Stimulated activated CD4-positive, alpha-beta T cell treated with anti-CD3 and anti-CD28 coated beads, TNF-alpha, amount 100 ng/mL, for 48 hours (primary cell): ENCODE results near the gene CACNA2D3.

Source experiments
- DNase-seq, 3 donors: peaks; one replicate each; pipeline ENCODE4 v3.0.0-alpha.2; 2020; ENCODE audit warnings: low read depth in 3 of 3

The CACNA2D3 gene

DNA sequence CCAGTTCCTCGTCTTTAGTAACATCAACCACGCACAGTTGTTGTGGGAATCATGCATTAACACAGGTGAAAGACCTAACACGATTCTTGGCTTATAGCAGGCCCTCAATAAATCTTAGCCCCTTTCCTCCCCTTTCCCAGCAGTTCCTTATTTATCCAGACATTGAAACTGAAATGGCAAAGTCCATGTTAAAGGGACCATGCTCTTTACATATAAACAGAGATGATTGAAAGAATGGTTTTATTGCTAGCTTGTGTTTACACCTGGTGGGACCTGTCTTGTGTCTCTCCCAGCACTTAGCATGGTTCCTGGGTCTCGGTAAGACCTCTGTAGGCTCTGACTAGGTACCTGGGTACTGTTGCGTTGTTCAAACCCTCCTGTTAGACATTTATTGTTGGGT, 553.7 kb downstream of the CACNA2D3 start:
- DNase-seq, result no peak

DNA sequence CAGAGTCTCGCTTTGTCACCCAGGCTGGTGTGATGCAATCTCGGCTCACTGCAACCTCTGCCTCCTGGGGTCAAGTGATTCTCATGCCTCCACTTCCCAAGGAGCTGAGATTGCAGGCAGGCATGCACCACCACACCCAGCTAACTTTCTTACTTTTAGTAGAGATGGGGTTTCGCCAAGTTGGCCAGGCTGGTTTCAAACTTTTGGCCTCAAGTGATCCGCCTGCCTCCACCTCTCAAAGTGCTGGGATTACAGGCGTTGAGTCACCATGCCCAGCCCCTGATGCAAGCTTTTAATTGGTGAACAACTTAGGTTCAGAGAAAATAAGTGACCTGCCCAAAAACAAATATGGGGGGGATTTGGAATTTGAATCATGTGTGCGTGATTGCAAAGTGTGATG, 559.4 kb downstream of the CACNA2D3 start:
- DNase-seq, result no peak

GRCh38 chr3:54685213-54685612, 562.9 kb downstream of the CACNA2D3 start:
- no peak for DNase-seq

DNA sequence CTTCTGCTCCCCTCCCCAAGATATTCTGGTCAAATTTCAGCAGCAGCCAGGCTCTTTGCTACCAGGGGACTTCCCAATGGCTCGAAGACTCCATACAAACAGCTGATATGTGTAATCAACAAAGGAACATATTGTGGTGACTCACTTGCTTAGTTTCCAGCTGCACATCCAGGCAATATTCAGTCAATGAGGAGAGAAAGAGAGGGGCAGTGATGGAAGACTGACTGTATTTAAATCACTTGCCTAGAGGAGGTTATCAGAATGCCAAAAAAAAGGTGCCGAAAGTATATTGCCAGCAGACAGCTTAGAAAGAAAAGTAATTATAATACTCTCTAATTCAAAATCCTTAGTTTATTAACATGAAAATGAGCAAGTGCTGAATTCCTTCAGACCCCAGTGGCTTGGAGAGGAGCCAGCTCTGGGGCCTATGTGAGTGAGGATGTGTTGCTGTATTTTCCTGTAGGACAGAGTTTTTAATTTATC, 569.0 kb downstream of the CACNA2D3 start:
- no peak for DNase-seq

DNA sequence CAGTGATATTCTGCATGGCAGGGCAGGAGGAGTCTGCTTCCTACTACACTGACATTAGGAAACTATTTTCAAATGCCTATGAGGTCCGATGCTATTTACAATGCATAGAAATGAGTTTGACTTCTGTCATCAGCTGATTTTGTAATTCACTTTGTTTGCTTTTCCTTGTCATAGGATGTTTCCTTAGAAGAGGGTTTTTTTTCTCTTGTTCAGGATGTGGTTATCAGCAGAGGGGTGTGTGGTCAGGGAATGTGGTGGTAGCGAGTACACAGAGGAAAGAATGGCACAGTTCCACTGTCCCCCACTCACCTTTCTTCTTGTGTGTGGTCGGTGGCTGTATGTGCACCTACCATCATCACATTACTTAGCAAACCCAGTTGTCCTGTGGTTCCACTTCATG, 574.0 kb downstream of the CACNA2D3 start:
- DNase-seq, result no peak

GRCh38 chr3:54698054-54698453, 575.7 kb downstream of the CACNA2D3 start:
- DNase-seq, result no peak

DNA sequence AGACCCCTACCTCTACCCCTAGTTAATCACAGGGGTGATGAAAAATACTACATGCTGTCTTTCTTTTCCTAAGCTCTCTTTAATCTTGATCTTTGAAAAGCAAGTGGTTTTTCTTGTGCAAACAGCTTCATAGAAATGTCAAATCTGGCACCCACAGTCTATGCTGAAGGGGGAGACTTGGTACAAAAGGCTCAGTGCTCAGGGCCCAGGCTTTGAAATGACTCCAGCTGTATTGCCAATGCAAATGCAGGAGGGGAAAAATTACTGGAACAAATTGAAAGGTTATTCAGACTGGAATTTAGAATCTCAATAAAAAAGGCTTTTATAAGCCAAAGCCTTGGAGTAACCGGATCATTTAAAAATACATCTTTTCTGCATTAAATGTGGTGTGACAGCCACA, 581.6 kb downstream of the CACNA2D3 start:
- no peak for DNase-seq

GRCh38 chr3:54705730-54706129, 583.4 kb downstream of the CACNA2D3 start:
- DNase-seq, result no peak

DNA sequence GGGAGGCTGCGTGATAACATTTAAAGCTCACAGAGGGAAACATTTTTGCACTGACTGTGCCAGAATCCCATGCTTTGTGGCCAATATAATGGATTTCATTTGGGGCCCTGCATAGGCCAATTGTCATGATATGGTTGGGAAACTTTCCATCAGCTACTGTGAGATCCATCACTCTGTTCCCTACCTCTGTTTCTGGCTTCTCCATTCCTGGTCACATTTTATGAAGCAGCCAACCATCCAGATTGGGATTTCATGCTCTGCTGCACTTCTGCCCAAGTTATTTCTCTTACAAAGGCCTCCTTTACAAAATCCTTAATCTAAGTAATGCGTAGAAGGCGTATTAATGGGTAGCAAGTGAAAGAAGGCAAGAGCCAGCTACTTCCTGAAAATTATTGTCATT, 584.4 kb downstream of the CACNA2D3 start:
- DNase-seq, result no peak

- no peak for DNase-seq
Measured at GRCh38 chr3:54709785-54710184, 587.4 kb downstream of the CACNA2D3 start.

GRCh38 chr3:54710954-54711353, 588.6 kb downstream of the CACNA2D3 start:
- DNase-seq, result no peak

- DNase-seq, result no peak
Measured at GRCh38 chr3:54712539-54712938, 590.2 kb downstream of the CACNA2D3 start.

DNA sequence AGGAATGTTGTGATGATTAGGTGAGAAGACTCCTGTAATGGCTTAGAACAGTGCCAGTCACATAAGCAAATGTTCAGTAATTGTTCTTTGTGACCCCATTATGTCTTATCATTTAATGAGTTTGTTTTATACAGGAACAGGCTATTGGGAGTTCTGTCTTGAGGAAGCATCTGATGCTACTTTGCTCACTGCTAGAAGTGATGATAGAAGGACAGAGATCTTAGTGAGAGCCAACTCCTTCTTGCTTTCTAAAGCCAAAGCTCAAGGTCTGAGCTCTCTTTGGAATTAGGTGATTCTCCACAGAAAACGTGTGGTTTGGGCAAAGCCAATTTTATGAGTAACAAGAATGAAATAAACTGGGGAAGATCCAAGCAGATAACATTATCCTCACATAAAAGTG, 590.7 kb downstream of the CACNA2D3 start:
- no peak for DNase-seq

DNA sequence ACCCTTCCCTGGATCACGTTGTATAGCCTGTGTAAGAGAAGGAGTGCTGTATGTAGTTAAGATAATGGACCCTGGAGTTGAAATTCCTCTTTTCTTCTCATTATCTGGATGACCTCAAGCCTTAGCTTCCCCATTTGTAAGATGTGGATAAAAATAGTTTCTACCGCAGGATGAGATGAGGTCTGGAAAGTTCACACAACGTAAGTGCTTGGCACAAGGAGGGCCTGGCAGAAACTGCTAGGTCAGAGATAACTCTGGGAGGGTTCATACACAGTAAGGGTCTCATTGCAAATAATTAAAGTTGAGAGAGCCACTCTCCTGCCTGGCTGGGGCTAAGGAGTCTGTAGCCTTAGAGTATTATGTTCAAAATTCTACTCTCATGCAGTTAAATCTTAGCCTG, 591.1 kb downstream of the CACNA2D3 start:
- no peak for DNase-seq

- no peak for DNase-seq
Measured at GRCh38 chr3:54714035-54714434, 591.7 kb downstream of the CACNA2D3 start.

DNA sequence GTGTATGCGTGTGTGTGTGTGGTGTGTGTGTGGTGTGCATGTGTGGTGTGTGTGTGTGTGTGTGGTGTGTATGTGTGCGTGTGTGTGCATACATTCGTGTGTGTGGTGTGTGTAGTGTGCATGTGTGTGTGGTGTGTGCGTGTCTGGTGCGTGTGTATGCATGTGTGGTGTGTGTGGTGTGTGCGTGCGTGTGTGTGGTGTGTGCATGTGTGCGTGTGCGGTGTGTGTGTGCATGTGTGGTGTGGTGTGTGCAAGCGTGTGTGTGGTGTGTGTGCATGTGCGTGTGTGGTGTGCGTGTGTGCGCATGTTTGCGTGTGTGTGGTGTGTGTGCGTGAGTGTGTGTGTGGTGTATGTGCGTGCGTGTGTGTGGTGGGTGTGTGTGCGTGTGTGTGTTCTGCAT, 595.2 kb downstream of the CACNA2D3 start:
- DNase-seq, result no peak

GRCh38 chr3:54719914-54720313, 597.6 kb downstream of the CACNA2D3 start:
- DNase-seq, result no peak

GRCh38 chr3:54720604-54721003, 598.3 kb downstream of the CACNA2D3 start:
- DNase-seq, result no peak

DNA sequence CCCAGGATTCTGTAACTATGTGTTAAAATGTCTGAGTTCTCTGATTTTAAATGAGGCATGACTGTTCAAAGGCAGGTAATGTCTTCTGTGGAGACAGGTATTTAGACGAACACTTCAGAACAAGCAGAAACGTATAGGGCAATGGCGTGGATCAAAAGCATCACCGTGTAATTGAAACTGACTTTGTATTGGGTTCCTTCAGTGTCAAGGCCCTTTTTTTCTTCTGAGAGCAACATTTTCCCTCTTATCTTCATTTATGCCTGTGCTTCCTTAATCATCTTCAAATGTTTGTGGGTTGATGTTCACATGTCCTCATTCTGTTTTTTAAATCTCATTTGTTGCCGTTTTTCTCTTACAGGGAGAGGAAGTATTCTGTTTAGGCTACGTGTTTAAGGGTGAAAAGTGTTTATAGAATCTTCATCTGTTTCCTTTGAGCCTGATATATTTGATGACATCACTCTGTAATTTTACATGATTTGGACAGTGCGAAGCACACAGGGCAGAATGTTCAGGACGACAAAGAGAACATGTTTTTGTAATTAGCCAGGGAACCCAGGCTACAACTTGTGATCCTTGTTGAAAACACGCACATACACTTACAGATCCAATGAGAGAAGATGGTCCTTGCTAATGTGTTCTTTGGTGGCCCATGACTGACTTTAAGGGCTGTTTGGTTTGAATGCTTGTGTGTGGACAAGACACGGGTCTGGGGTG, 609.5 kb downstream of the CACNA2D3 start:
- no peak for DNase-seq

DNA sequence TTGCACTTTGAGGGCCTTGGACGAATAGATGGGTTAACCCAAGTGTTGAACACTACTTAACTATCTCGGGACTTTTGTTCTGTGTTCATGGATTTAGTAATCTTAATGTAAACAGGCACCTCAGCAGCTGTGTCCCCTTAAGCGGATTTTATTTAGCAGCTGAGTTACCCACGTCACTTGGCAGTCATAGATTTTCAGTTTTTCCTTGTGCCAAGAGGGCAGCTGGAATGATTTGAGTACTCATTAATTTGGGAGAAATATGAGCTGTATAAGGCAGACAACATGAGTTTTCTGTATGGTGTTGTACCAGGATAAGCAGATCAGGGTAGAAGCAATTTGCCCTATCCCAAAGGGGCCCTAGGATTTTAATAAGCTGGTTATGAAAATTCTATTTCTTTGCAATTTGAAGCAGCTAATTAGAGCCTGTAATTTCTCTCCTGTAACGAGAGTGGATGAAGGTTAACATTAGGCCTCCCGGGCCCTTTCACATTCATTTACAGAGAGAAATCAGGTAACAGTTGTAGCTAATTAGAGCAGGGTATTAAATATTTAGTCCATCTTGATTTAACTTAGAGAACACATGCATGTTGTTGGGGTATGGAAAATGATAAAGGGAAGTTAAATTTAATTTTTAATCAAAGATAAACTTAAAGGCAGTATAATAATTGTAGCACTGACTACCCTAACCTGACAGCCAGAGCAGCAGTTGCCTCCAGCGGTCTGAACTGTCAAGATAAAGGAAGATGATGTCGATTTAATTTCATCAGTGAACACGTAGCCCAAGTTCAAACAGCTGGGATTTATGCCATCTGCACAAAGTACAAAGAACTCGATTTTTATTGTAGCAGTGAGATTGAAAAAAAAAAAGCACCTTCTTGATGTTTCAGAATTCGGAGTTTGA, 611.0 kb downstream of the CACNA2D3 start:
- no peak for DNase-seq

DNA sequence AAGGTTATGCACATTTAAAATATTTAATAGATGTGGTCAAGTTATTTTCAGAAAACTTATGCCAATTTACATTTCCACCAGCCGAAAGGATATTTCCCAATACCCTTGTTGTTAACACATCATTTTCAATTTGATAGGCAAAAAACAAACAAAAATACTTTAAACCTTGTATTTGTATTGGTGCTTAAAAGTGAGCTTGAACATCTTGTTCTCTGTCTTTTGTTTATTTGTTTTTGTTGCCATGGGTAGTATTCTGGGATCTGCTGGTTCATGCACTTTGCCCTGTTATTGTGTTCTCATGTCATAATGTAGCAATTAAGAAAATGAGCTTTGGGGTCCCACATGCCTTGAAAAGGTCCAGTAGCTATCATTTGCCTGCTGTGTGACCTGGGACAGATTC, 614.1 kb downstream of the CACNA2D3 start:
- no peak for DNase-seq

GRCh38 chr3:54743755-54744154, 621.4 kb downstream of the CACNA2D3 start:
- no peak for DNase-seq

GRCh38 chr3:54744291-54744690, 621.9 kb downstream of the CACNA2D3 start:
- DNase-seq, result no peak
